Measurements from ENCODE around the gene FES.

GRCh38 chr15:90836296-90836871, 47.9 kb upstream of the FES start:
- no peak for TF ChIP-seq CTCF (conservative IDR thresholded peaks at IDR 0.05; ENCODE audit: low read length)
- TF ChIP-seq EZH2phosphoT487 (IDR thresholded peaks at IDR 0.05; ENCODE audit: borderline replicate concordance, low read depth, low read length): no peak

All from OCI-LY7 (cell line).